HFFc6 (cell line): Measurements from ENCODE around the gene A1CF. TPM values are rescaled to one million over a fixed set of nuclear protein-coding genes. Genes with fewer than 3 reads are reported as not detected.

ENCODE experiments used
- DNase-seq: peaks from one replicate; pipeline ENCODE4 v3.0.0-alpha.2; 2018
- H3K27ac Mint-ChIP-seq: 2 replicates; pipeline ENCODE4 v1.8.0; 2020; ENCODE audit warnings: mild to moderate bottlenecking, mixed read lengths
- H3K27me3 Mint-ChIP-seq: 2 replicates; pipeline ENCODE4 v1.8.0; 2021; ENCODE audit warnings: mild to moderate bottlenecking, moderate library complexity, mixed read lengths; ENCODE audit not compliant: insufficient read depth
- H3K36me3 Mint-ChIP-seq: 2 replicates; pipeline ENCODE4 v1.8.0; 2021; ENCODE audit warnings: low read depth, mixed read lengths
- H3K4me1 Mint-ChIP-seq: 2 replicates; pipeline ENCODE4 v1.8.0; 2020; ENCODE audit warnings: low read depth, mixed read lengths
- H3K4me3 Mint-ChIP-seq: 2 replicates; pipeline ENCODE4 v1.8.0; 2020; ENCODE audit warnings: mild to moderate bottlenecking, moderate library complexity, mixed read lengths
- H3K9me3 Mint-ChIP-seq: 2 replicates; pipeline ENCODE4 v1.8.0; 2020; ENCODE audit warnings: mild to moderate bottlenecking, mixed read lengths
- CTCF ChIP-seq: fragments of 200-600 bp; sonication (generic); IDR thresholded peaks from 2 replicates; pipeline ENCODE4 v1.5.0; 2021; ENCODE audit warnings: antibody characterized with exemption, mild to moderate bottlenecking
- total RNA-seq, 6 experiments: library from RNA; stranded (reverse); fragmentation: NEBNext Ultra II Directional; extraction: Animal tissue kit (Norgen Biotek cat#: 25700); gene quantifications; 2 replicates in 1 of 6; 3 replicates in 5 of 6; pipeline ENCODE4 v1.2.3, GENCODE V29; 2021

Gene A1CF
- total RNA-seq, 6 experiments from 2014 or later, result not detected

DNA sequence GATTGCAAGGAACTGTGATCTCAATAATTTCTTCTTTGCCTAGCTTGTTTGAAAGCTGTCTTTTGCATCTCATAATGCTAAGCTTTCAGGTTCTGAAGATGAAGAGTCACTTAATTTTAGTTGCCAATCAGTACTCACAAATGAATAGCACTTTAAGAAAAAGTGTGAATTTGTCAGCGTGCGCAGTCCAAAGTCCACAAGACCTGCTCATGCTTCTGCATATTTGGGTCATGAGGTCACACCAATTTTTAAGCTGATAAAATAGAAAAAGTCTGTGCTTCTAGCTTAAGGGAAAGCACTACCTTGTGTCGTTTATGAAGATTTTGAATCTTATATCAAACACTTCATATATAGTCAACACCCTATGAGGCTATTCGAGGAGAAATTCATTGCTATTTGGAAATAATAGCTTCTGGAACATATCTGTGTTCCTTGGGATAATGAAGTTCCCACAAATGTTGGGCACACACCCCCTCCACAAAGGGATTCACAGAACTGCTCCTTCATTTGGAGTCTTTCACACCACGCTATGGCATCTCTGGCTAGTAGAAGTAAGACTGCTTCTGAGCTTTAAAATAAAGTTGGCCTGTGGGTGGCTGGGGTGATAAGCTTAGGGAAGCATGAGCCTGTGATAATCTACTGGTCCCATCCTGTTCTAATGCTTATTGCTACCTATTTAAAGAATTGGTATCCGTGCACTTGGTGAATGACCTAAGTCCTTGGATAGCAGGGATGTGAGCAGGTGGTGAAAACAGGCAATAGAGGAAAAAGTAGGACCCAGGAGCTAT, 33.3 kb downstream of the A1CF start:
- no peak for DNase-seq
- peaks cover 26% of the 10 kb centered on the region for H3K4me1 Mint-ChIP-seq
- no peak for TF ChIP-seq CTCF

DNA sequence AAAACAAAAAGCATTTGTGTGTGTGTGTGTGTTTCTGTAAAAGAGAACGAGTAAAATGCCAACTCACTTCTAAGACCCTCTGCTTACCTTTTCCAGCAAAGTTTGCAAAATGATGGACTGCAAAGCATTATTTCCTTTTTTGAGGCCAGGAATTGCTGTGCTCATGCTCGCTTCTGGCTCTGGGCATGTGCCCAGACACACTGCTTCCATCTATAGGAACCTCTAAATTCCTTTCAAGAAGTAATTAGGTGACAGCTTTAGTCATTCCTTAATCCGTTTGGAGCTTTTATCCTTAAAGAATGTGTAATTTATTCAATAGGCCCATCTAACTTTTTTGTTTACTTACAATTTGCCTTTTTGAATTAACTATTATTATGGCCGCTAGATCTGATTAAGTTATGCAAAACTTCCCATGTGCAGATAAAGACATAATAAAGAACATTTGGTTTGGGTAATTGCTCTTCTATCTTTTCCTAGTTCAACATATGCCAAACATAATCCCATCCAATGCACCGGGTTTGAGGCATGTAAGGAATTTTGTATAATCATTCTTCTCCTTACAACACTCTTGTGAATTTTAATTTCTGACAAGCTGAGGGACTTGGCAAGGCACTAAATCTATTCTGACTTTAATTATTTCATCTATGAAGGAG, 34.7 kb downstream of the A1CF start:
- TF ChIP-seq CTCF, result no peak
- Mint-ChIP-seq H3K36me3 (no peaks in the 10 kb centered on the region), H3K27me3 (peaks cover 5% of the 10 kb centered on the region; the same call in 1 of the 2 replicates), H3K4me3 (peak overlapping the region; percentile 3), H3K27ac (no peak overlapping the region), H3K4me1 (peaks cover 32% of the 10 kb centered on the region), H3K9me3 (no peaks in the 10 kb centered on the region)
- no peak for DNase-seq

More for the DNA sequence above, 33.3 kb downstream of the A1CF start:
- Mint-ChIP-seq H3K27ac (no peak overlapping the region), H3K4me3 (no peak overlapping the region), H3K27me3 (peaks cover 5% of the 10 kb centered on the region; the same call in 1 of the 2 replicates), H3K36me3 (no peaks in the 10 kb centered on the region), H3K9me3 (no peaks in the 10 kb centered on the region)

DNA sequence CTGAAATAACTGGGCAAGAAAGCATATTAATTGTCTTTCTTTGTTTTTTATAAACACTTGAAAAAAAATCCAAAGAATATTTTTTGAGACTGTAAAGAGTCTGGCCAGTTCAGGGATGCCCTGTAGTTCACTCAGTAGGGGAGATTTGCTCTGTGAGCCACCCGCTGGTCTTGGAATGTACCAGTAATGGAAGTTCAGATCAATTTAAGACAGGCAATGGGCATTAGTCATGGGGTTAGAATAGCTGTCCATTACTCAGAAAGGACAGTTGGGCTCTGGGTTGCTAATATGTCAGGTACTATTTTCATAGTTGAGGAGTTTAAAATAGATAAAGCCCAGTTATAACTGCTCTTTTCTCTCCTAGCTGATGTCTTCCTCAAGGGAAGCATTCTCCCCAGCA, 38.7 kb downstream of the A1CF start:
- Mint-ChIP-seq H3K4me1 (peaks cover 29% of the 10 kb centered on the region), H3K4me3 (no peak overlapping the region), H3K9me3 (no peaks in the 10 kb centered on the region), H3K27me3 (no peaks in the 10 kb centered on the region; the same call in 1 of the 2 replicates), H3K27ac (no peak overlapping the region), H3K36me3 (no peaks in the 10 kb centered on the region)
- peak; percentile 7 for DNase-seq
- TF ChIP-seq CTCF, result no peak

- Mint-ChIP-seq H3K4me3 (no peak overlapping the region), H3K27ac (no peak overlapping the region), H3K9me3 (no peaks in the 10 kb centered on the region), H3K27me3 (peaks cover 29% of the 10 kb centered on the region), H3K4me1 (no peaks in the 10 kb centered on the region), H3K36me3 (no peaks in the 10 kb centered on the region)
- DNase-seq, result no peak
- no peak for TF ChIP-seq CTCF
These were observed 48.3 kb downstream of the A1CF start for GRCh38 chr10:50837095-50837494.

DNA sequence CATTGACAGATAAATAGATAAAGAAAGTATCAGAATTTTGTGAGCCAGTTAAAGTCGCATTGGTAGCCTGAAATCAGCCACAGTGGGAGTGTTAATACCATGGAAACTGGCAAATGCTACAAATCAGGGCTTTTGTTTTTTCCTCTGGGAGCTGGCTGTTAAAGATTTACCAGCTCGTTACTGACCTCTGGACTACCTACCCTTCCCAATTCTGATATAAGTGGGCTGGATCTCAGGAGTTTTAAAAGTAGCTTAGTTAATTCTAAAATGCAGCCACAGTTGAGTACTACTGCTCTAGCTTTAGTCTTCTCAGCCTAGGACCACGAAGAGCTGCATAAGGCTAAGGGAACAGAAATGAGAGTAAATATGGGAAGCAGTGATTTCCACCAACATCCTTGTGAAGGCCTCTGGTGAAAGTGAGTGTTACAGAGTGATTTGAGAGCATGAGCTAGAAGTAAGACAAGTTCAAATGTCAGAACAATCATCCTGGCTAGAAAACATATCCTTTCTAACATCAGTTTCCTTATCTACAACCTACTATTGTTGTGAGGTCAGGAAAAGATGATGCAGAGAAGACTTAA, 53.2 kb downstream of the A1CF start:
- Mint-ChIP-seq H3K9me3 (no peaks in the 10 kb centered on the region), H3K4me1 (no peaks in the 10 kb centered on the region), H3K4me3 (no peak overlapping the region), H3K36me3 (no peaks in the 10 kb centered on the region), H3K27me3 (peaks cover 12% of the 10 kb centered on the region), H3K27ac (no peak overlapping the region)
- no peak for DNase-seq
- no peak for TF ChIP-seq CTCF
